K562 (cell line): ENCODE measurements around the gene LYPLA2. TPM values are rescaled to one million over a fixed set of nuclear protein-coding genes. Genes with fewer than 3 reads are reported as not detected.
A peak's percentile ranks its signal among the peaks of the same experiment; 100 is the strongest.

ENCODE experiments used
- AFF1 ChIP-seq, 2 experiments: fragments of 450-650 bp; IDR thresholded peaks; 2 replicates each; pipeline ENCODE4 v1.6.1; 2018; ENCODE audit warnings: mild to moderate bottlenecking in 2 of 2, low read depth in 1 of 2; ENCODE audit not compliant: partially characterized antibody in 2 of 2
- E2F6 ChIP-seq, 2 experiments: IDR thresholded peaks; 2 replicates each; pipeline ENCODE4 v1.6.1; 2011; ENCODE audit warnings: borderline replicate concordance in 1 of 2, control low read depth in 1 of 2, low read depth in 1 of 2, low read length in 1 of 2, mild to moderate bottlenecking in 1 of 2, mixed read lengths in 1 of 2, moderate library complexity in 1 of 2; ENCODE audit not compliant: insufficient read depth in 1 of 2, insufficient read length in 1 of 2, poor library complexity in 1 of 2, severe bottlenecking in 1 of 2; ENCODE audit errors: extremely low read depth in 1 of 2
- FOSL1 ChIP-seq: fragments of 200-800 bp; sonication (Bioruptor generic); conservative IDR thresholded peaks from 2 replicates; pipeline ENCODE4 v1.6.1; 2016; ENCODE audit warnings: missing genetic modification characterization, missing compliant biosample characterization
- L3MBTL2 ChIP-seq: fragments of 450-650 bp; IDR thresholded peaks from 2 replicates; pipeline ENCODE4 v1.6.1; 2016; ENCODE audit warnings: mild to moderate bottlenecking, moderate library complexity
- MGA ChIP-seq: fragments of 450-650 bp; IDR thresholded peaks from 2 replicates; pipeline ENCODE4 v1.6.1; 2016; ENCODE audit warnings: mild to moderate bottlenecking, moderate library complexity
- SP1 ChIP-seq: sonication (generic); formaldehyde crosslinking; IDR thresholded peaks from 2 replicates; pipeline ENCODE4 v1.8.1; 2022; ENCODE audit warnings: mild to moderate bottlenecking, missing genetic modification reagents
- ZBTB2 ChIP-seq: fragments of 450-650 bp; IDR thresholded peaks from 2 replicates; pipeline ENCODE4 v1.6.1; 2016; ENCODE audit warnings: antibody characterized with exemption
- polyA plus RNA-seq, 8 experiments: library from polyadenylated mRNA; depleted of rRNA in 4 of 8; stranded (reverse) in 5 of 8; unstranded in 3 of 8; fragments of >200 nt; fragmentation: Nextera tagmentation in 2 of 8; fragmentation: Illumina TruSeq in 1 of 8; extraction: Ambion mirVana in 2 of 8; extraction: Trizol in 1 of 8; gene quantifications; 2 replicates each; pipeline versions ENCODE4 v1.2.1 to v1.2.3, GENCODE V29; 2011 to 2014; ENCODE audit warnings: inconsistent platforms in 1 of 8, missing spikeins in 1 of 8
- total RNA-seq, 7 experiments: library from RNA; depleted of rRNA in 6 of 7; stranded (reverse); fragments of >200 nt in 6 of 7; fragmentation: Illumina TruSeq in 2 of 7; extraction: Trizol in 2 of 7; gene quantifications; 2 replicates each; pipeline versions ENCODE4 v1.2.1 to v1.2.3, GENCODE V29; 2011 to 2021; ENCODE audit warnings: low replicate concordance in 1 of 7

The LYPLA2 gene
- total and polyA plus RNA-seq, 9 of the 15 experiments (the other 6 are each of a cell fraction or from before 2014, with no cell fraction given) = 3.9 to 128 (median 60.1) TPM

GRCh38 chr1:23742670-23743286 lies 48.2 kb upstream of the LYPLA2 start (continued):
- TF ChIP-seq E2F6 (IDR thresholded peaks at IDR 0.05; ENCODE audit: borderline replicate concordance in 1 of 2, extremely low read depth in 1 of 2, insufficient read depth in 1 of 2, insufficient read length in 1 of 2, low read depth in 1 of 2, low read length in 1 of 2, poor library complexity in 1 of 2, severe bottlenecking in 1 of 2) (peak in 1 of 2 experiments; percentile 42), L3MBTL2 (peak; percentile 42; the same call in 1 of the 2 replicates), FOSL1 (tag) (peak; percentile 50; the same call in 1 of the 2 replicates), AFF1 (IDR thresholded peaks at IDR 0.05; ENCODE audit: low read depth in 1 of 2, partially characterized antibody in 2 of 2) (peak; percentile 27 to 34), ZBTB2 (peak; percentile 44; the same call in 1 of the 2 replicates), MGA (peak; percentile 52), SP1 (CRISPR knock-in tag) (0 out of 2 replicates have a peak, but pooled peaks have one; percentile 16)
